ENCODE data around the gene NOL9.
A peak's percentile ranks its signal among the peaks of the same experiment; 100 is the strongest.

NOL9 gene

DNA sequence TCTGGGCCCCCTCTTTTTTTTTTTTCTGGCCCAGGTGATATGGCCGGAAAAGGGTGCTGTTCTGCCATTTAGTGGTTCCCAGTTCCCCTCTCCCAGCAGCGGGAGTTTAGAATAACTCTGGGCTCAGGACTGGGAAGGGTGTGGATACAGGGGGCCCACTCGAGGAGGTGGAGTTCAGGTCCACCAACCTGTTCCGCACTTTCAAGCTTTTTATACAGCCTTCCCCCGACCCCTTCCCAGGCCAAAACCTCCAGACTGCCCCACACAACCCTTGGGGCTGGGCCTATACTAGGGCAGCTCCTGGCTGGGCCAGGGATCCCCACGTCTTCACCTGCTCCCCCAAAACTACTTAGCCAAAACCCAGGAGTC lies 63.2 kb downstream of the NOL9 start:
- peaks cover 11% of the 10 kb centered on the region for H3K27me3 Mint-ChIP-seq
- peak overlapping the region; percentile 82 for H3K4me3 Mint-ChIP-seq
- no peaks in the 10 kb centered on the region for H3K36me3 Mint-ChIP-seq (ENCODE audit: low read depth)
- H3K9me3 Mint-ChIP-seq: no peaks in the 10 kb centered on the region
- H3K4me1 Mint-ChIP-seq: peaks cover 18% of the 10 kb centered on the region
- DNase-seq (no peak), ATAC-seq (no peak)
- peak overlapping the region; percentile 82 for H3K27ac Mint-ChIP-seq

DNA sequence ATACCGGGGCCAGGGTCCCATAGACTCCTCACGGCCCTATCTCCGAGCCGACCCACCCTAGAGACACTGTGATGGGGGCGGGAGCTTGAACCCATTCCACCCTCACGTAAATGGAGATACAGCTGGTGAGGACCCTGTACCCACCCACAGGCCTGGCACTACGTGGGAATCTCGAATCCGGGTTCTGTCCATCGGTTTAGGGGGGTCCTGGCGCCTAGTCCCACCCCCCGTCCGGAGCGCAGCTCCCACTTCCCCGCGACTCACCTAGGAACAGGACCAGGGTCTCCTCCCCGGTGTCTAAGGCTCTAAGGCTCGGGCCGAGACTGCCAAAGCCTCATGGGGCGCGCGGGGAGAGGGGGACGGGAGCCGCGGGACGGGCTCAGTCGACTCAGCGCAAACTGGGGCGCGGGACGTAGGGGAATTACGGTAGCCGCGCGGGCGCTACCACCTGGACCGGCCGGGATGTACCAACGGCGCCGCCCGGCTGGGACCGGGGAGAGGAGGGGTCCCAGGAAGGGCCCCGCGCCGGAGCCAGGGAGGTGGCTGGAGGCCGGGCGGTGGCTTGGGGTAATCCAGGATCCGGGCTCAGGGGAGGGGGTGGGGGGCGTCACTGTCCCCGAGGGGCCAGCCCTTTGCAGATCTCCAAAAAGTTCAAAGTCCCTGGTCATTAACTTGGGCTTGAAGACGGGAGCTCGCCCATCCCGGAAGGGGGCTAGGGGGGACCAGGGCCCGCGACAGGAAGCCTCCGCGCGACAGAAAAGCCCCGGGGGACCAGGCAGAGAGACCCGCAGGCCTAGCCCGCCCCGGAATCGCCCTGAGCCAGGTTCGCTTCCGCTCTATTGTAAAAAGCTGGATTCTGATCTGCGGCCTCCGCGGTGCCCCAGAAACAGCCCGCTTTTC lies 63.9 kb downstream of the NOL9 start:
- no peaks in the 10 kb centered on the region for H3K36me3 Mint-ChIP-seq (ENCODE audit: low read depth)
- no peaks in the 10 kb centered on the region for H3K9me3 Mint-ChIP-seq
- ATAC-seq: peak; percentile 62
- DNase-seq: peak; percentile 76
- H3K27ac Mint-ChIP-seq: no peak overlapping the region
- peak overlapping the region; percentile 82 for H3K4me3 Mint-ChIP-seq
- peaks cover 13% of the 10 kb centered on the region for H3K27me3 Mint-ChIP-seq
- peaks cover 20% of the 10 kb centered on the region for H3K4me1 Mint-ChIP-seq

- Mint-ChIP-seq H3K9me3 (no peaks in the 10 kb centered on the region), H3K27me3 (peaks cover 13% of the 10 kb centered on the region), H3K27ac (no peak overlapping the region), H3K4me1 (peaks cover 20% of the 10 kb centered on the region), H3K4me3 (peak overlapping the region; percentile 82), H3K36me3 (ENCODE audit: low read depth) (no peaks in the 10 kb centered on the region)
- ATAC-seq (peak; percentile 57), DNase-seq (peak; percentile 84)
Measured at GRCh38 chr1:6489799-6490180, 64.5 kb downstream of the NOL9 start.

DNA sequence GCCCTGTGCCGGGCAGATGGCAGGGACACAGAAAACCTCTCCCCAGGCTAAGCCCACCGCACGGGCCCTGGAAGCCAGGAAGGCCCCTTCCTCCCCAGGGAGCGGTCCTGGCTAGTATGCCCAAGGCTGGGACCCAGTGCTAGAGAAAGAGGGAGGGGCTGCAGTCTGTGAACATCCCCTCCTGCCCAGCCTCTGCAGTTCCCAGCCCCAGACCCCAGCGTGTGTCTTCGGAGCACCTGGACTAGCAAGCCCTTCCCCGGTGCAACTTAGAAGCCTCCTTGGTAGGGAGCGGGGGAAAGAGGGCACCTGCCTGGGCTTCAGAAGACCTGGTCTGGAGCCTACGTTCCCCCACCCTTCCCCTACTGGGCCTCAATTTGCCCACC lies 64.9 kb downstream of the NOL9 start:
- Mint-ChIP-seq H3K4me3 (no peak overlapping the region), H3K36me3 (ENCODE audit: low read depth) (no peaks in the 10 kb centered on the region), H3K9me3 (no peaks in the 10 kb centered on the region), H3K27ac (no peak overlapping the region), H3K4me1 (peaks cover 20% of the 10 kb centered on the region), H3K27me3 (peaks cover 17% of the 10 kb centered on the region)
- ATAC-seq: no peak
- DNase-seq: no peak

- Mint-ChIP-seq H3K36me3 (ENCODE audit: low read depth) (no peaks in the 10 kb centered on the region), H3K27ac (no peak overlapping the region), H3K4me3 (no peak overlapping the region), H3K27me3 (peaks cover 22% of the 10 kb centered on the region), H3K4me1 (peaks cover 20% of the 10 kb centered on the region), H3K9me3 (no peaks in the 10 kb centered on the region)
- DNase-seq (no peak), ATAC-seq (no peak)
Measured at GRCh38 chr1:6488602-6489382, 65.5 kb downstream of the NOL9 start.

DNA sequence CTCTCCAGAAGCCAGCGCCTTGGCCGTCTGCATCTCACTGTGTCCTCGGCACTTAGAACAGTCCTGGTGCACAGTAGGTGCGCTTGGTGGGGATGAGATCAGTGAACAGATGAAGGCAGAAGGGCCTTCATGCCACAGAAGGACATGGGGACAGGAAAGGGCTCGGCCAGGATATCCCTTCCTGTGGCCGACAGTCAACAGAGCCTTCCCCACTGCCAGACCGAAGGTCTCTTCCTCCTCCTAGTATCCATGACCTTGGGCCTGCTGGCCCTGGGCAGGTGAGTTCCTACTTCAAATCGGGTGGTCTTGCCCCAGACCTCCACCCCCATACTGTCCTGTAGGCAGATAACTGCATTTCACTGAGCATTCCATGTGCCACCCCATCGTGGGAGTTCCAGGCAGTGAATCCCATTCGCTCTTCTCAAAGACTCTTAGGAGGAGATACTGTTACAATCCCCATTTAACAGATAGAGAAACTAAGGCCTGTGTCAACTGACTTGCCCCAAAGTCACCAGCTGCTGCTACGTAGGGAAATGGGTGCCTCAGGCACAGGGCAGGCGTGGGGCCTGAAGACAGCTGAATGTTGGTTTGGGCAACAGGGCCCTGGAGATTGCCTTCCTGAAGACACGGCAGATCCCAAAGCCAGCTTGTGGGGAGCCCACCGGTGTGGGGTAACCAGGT lies 66.4 kb downstream of the NOL9 start:
- peaks cover 15% of the 10 kb centered on the region for H3K4me1 Mint-ChIP-seq
- no peak overlapping the region for H3K4me3 Mint-ChIP-seq
- ATAC-seq (no peak), DNase-seq (no peak)
- no peaks in the 10 kb centered on the region for H3K36me3 Mint-ChIP-seq (ENCODE audit: low read depth)
- no peaks in the 10 kb centered on the region for H3K9me3 Mint-ChIP-seq
- no peak overlapping the region for H3K27ac Mint-ChIP-seq
- H3K27me3 Mint-ChIP-seq: peaks cover 26% of the 10 kb centered on the region

- H3K4me3 Mint-ChIP-seq: no peak overlapping the region
- no peak overlapping the region for H3K27ac Mint-ChIP-seq
- H3K36me3 Mint-ChIP-seq (ENCODE audit: low read depth): no peaks in the 10 kb centered on the region
- DNase-seq (peak; percentile 91), ATAC-seq (peak; percentile 76)
- H3K9me3 Mint-ChIP-seq: no peaks in the 10 kb centered on the region
- H3K4me1 Mint-ChIP-seq: peaks cover 11% of the 10 kb centered on the region
- H3K27me3 Mint-ChIP-seq: peaks cover 26% of the 10 kb centered on the region
Measured at GRCh38 chr1:6486433-6487011, 67.8 kb downstream of the NOL9 start.

DNA sequence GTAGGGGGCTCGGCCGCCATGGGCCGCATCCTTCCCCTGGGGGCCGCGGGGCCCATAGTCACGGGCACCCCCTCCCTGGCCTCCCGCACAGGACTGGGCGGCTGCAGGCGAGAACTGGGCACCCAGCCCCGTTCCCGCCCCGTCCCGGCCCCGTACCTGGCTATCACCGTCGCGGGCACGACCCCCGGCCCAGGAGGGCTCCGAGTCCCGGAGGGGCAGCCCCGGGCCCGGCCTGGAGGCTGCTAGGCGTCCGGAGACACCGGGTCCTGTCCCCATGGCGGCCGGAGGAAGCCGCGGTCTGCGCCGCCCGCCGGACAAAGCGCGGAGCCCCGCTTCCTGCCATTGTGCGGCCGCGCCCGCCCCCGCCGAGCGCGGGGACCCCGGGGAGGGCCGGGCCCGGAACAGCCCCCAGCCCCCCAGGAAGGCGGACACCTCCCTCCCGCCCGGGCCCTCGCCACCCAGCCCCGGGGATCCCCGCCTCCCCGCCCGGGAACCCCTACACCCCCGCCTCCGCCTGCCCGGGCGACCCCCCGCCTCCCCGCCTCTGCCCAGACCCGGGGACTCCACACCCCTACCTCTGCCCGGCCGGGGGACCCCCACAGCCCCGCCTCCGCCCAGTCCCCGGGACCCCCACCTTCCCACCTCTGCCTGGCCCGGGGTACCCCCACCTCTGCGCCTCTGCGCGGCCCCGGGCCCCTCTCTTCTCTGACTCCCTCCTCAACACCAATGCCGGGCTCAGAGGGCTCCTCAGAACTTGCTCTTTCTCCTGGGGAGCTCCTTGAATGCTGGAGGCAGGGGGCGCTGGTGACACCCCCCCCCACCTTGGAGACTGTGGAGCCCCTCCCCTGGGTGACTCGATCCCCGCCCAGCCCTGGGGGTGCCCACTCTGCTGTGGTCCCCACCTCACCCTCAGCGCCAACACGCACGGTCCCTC lies 68.9 kb downstream of the NOL9 start:
- Mint-ChIP-seq H3K27ac (no peak overlapping the region), H3K4me3 (no peak overlapping the region), H3K36me3 (ENCODE audit: low read depth) (no peaks in the 10 kb centered on the region), H3K9me3 (no peaks in the 10 kb centered on the region), H3K27me3 (peaks cover 26% of the 10 kb centered on the region), H3K4me1 (peaks cover 6% of the 10 kb centered on the region)
- ATAC-seq: no peak
- no peak for DNase-seq

DNA sequence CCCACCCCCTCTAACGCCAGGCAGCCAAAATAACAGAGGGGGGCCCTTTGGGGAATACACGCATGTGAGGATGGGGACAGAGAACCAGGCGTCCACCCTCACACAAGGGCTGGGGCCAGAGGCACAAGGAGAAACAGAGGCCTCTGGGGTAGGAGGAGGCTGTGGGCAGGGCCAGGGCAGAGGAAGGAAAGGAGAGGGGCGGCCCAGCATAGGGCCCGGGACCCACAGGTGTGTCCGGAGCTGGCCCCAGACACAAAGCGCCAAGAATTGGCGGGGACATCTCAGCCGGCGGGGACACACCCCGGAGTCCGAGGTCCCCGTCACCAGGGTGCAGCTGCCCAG lies 69.5 kb downstream of the NOL9 start:
- no peak for ATAC-seq
- Mint-ChIP-seq H3K27me3 (peaks cover 26% of the 10 kb centered on the region), H3K4me3 (no peak overlapping the region), H3K9me3 (no peaks in the 10 kb centered on the region), H3K36me3 (ENCODE audit: low read depth) (no peaks in the 10 kb centered on the region), H3K27ac (no peak overlapping the region), H3K4me1 (peaks cover 6% of the 10 kb centered on the region)
- DNase-seq: no peak

DNA sequence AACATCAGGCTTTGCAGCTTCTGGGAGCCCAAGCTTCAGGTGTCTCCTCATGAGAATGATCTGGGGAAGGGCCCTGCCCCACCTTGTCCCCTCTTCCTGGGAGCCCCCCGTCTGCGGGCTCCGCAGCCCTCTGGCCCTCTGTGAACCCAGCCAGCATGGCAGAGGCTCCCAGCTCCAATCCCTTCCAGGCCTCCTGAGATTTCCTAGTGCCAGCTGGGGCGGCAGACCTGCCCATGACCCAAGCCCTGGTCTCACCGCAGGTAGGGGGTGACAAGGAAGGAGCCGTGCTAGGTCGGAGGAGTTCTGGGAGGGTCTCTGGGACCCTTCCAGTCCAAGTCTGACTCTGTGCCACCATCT lies 70.6 kb downstream of the NOL9 start:
- H3K4me1 Mint-ChIP-seq: peaks cover 6% of the 10 kb centered on the region
- DNase-seq (no peak), ATAC-seq (no peak)
- H3K36me3 Mint-ChIP-seq (ENCODE audit: low read depth): no peaks in the 10 kb centered on the region
- H3K9me3 Mint-ChIP-seq: no peaks in the 10 kb centered on the region
- H3K27ac Mint-ChIP-seq: no peak overlapping the region
- H3K4me3 Mint-ChIP-seq: no peak overlapping the region
- H3K27me3 Mint-ChIP-seq: peaks cover 26% of the 10 kb centered on the region

DNA sequence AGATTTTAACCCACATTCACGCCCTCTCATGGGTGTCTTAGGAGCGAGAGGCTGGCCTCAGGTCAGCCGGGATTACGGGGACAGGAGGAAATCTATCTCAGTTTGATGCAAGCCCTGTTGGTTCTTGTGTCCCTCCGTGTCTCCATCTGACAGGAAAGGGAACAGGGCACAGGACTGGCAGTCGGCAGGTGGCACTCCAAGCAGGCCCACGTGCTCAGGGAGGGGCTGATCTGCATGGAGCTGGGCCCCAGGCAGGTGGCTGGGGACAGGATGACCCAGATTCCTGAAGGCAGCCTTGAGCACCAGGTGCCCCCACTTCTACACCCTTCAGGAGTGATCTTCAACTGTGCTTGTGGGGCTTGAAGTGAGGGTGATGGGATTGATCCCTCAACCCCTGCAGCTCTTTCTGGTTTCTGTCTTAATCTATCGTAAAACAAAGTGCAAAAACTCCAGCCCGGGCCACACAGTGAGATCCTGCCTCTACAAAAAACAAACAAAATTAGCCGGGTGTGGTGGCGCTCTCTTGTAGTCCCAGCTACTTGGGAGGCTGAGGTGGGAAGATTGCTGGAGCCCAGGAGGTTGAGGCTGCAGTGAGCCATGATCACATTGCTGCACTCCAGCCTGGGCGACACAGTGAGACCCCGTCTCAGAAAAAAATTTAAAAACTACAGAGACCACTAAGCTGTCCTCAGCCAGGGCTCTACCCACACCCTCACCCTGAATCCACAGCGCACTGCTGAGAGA lies 71.1 kb downstream of the NOL9 start:
- Mint-ChIP-seq H3K4me1 (peaks cover 6% of the 10 kb centered on the region), H3K27me3 (peaks cover 26% of the 10 kb centered on the region), H3K36me3 (ENCODE audit: low read depth) (no peaks in the 10 kb centered on the region), H3K4me3 (no peak overlapping the region), H3K27ac (no peak overlapping the region), H3K9me3 (no peaks in the 10 kb centered on the region)
- no peak for DNase-seq
- ATAC-seq: no peak

DNA sequence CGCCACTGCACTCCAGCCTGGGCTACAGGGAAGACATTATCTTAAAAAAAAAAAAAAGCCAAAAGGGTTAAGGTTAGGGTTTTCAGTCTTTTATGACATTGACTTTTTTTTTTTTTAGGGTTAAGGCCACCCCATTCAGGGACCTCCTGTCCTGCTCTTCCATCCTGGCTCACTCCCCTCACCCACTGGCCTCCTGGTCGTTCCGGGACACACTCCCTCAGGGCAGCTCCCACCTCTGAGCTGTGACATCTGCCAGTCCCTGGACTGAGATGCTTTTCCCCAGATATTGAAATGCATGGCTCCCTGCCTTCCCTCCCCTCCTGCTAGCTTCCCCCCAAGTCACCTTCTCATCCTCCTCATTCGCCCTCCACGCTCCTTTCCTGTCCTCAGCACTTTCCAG lies 72.5 kb downstream of the NOL9 start:
- no peaks in the 10 kb centered on the region for H3K9me3 Mint-ChIP-seq
- DNase-seq: no peak
- H3K27ac Mint-ChIP-seq: no peak overlapping the region
- ATAC-seq: no peak
- peaks cover 23% of the 10 kb centered on the region for H3K27me3 Mint-ChIP-seq
- H3K4me3 Mint-ChIP-seq: no peak overlapping the region
- H3K36me3 Mint-ChIP-seq (ENCODE audit: low read depth): no peaks in the 10 kb centered on the region
- H3K4me1 Mint-ChIP-seq: peaks cover 6% of the 10 kb centered on the region

- H3K4me1 Mint-ChIP-seq: no peaks in the 10 kb centered on the region
- no peaks in the 10 kb centered on the region for H3K27me3 Mint-ChIP-seq
- DNase-seq (no peak), ATAC-seq (no peak)
- H3K9me3 Mint-ChIP-seq: no peaks in the 10 kb centered on the region
- no peak overlapping the region for H3K27ac Mint-ChIP-seq
- no peak overlapping the region for H3K4me3 Mint-ChIP-seq
- no peaks in the 10 kb centered on the region for H3K36me3 Mint-ChIP-seq (ENCODE audit: low read depth)
Measured at GRCh38 chr1:6477039-6477820, 77.1 kb downstream of the NOL9 start.
